Measurements from ENCODE around the gene PRPS1.
"Not testable (repeated sequence)": the region's sequence is repeated elsewhere in the genome, so short reads cannot be mapped to it uniquely, and the experiment has no call there.

Gene PRPS1

GRCh38 chrX:107662824-107663223 is 34.5 kb downstream of the PRPS1 start:
- Histone ChIP-seq H3K36me3 (ENCODE audit: control insufficient read depth, insufficient read depth, low read length) (no peaks in the 10 kb centered on the region), H3K9ac (ENCODE audit: low read depth, low read length) (no peak overlapping the region), H3K9me3 (ENCODE audit: control insufficient read depth, insufficient read depth, low read length) (no peaks in the 10 kb centered on the region), H3K4me3 (ENCODE audit: low read depth, low read length) (no peak overlapping the region), H3K27ac (ENCODE audit: low read depth, low read length) (no peak overlapping the region), H3K4me1 (ENCODE audit: control insufficient read depth, insufficient read depth, low read length) (no peaks in the 10 kb centered on the region), H3K27me3 (ENCODE audit: control insufficient read depth, insufficient read depth, low read length) (no peaks in the 10 kb centered on the region)

- H3K27ac ChIP-seq (ENCODE audit: low read depth, low read length): no peak overlapping the region
- H3K4me3 ChIP-seq (ENCODE audit: low read depth, low read length): no peak overlapping the region
- no peaks in the 10 kb centered on the region for H3K27me3 ChIP-seq (ENCODE audit: control insufficient read depth, insufficient read depth, low read length)
- peaks cover 5% of the 10 kb centered on the region; the same call in 1 of the 2 replicates for H3K4me1 ChIP-seq (ENCODE audit: control insufficient read depth, insufficient read depth, low read length)
- H3K9me3 ChIP-seq (ENCODE audit: control insufficient read depth, insufficient read depth, low read length): no peaks in the 10 kb centered on the region
- H3K9ac ChIP-seq (ENCODE audit: low read depth, low read length): no peak overlapping the region
- no peaks in the 10 kb centered on the region for H3K36me3 ChIP-seq (ENCODE audit: control insufficient read depth, insufficient read depth, low read length)
Measured at GRCh38 chrX:107666931-107667330, 38.6 kb downstream of the PRPS1 start.

DNA sequence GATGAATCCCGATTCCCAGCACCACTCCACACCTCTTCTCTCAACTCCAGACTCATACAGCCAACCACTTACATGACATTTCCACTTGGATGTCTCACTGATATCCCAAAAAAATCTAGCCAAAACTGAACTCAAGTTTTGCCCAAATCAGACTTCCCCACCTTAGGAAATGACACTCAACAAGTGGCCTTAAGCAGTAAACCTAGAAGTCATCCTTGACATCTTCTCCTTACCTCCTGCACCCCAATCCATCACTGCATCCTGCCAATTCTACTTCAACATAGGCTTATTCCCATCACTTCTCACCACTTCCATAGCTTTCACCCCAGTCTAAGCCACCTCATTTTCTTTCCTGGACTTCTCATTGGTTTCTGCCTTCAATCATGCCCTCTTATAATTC is 39.1 kb downstream of the PRPS1 start:
- no peak overlapping the region for H3K27ac ChIP-seq (ENCODE audit: low read depth, low read length)
- H3K9ac ChIP-seq (ENCODE audit: low read depth, low read length): no peak overlapping the region
- H3K9me3 ChIP-seq (ENCODE audit: control insufficient read depth, insufficient read depth, low read length): no peaks in the 10 kb centered on the region
- H3K36me3 ChIP-seq (ENCODE audit: control insufficient read depth, insufficient read depth, low read length): no peaks in the 10 kb centered on the region
- H3K4me1 ChIP-seq (ENCODE audit: control insufficient read depth, insufficient read depth, low read length): peaks cover 5% of the 10 kb centered on the region; the same call in 1 of the 2 replicates
- no peak overlapping the region for H3K4me3 ChIP-seq (ENCODE audit: low read depth, low read length)
- no peaks in the 10 kb centered on the region for H3K27me3 ChIP-seq (ENCODE audit: control insufficient read depth, insufficient read depth, low read length)

GRCh38 chrX:107668710-107669109 is 40.4 kb downstream of the PRPS1 start:
- not testable (repeated sequence) for H3K9ac ChIP-seq (ENCODE audit: low read depth, low read length); H3K36me3 ChIP-seq (ENCODE audit: control insufficient read depth, insufficient read depth, low read length); H3K4me3 ChIP-seq (ENCODE audit: low read depth, low read length); H3K4me1 ChIP-seq (ENCODE audit: control insufficient read depth, insufficient read depth, low read length); H3K27ac ChIP-seq (ENCODE audit: low read depth, low read length); H3K27me3 ChIP-seq (ENCODE audit: control insufficient read depth, insufficient read depth, low read length); H3K9me3 ChIP-seq (ENCODE audit: control insufficient read depth, insufficient read depth, low read length)

- Histone ChIP-seq H3K4me1 (ENCODE audit: control insufficient read depth, insufficient read depth, low read length) (peaks cover 8% of the 10 kb centered on the region; the same call in 1 of the 2 replicates), H3K4me3 (ENCODE audit: low read depth, low read length) (no peak overlapping the region), H3K27me3 (ENCODE audit: control insufficient read depth, insufficient read depth, low read length) (no peaks in the 10 kb centered on the region), H3K9ac (ENCODE audit: low read depth, low read length) (no peak overlapping the region), H3K27ac (ENCODE audit: low read depth, low read length) (no peak overlapping the region), H3K36me3 (ENCODE audit: control insufficient read depth, insufficient read depth, low read length) (no peaks in the 10 kb centered on the region), H3K9me3 (ENCODE audit: control insufficient read depth, insufficient read depth, low read length) (no peaks in the 10 kb centered on the region)
Measured at GRCh38 chrX:107669261-107669660, 41.0 kb downstream of the PRPS1 start.

GRCh38 chrX:107669885-107670628 is 41.7 kb downstream of the PRPS1 start:
- Histone ChIP-seq H3K27me3 (ENCODE audit: control insufficient read depth, insufficient read depth, low read length) (peaks cover 3% of the 10 kb centered on the region; the same call in 1 of the 2 replicates), H3K27ac (ENCODE audit: low read depth, low read length) (no peak overlapping the region), H3K4me1 (ENCODE audit: control insufficient read depth, insufficient read depth, low read length) (peaks cover 8% of the 10 kb centered on the region; the same call in 1 of the 2 replicates), H3K9me3 (ENCODE audit: control insufficient read depth, insufficient read depth, low read length) (no peaks in the 10 kb centered on the region), H3K36me3 (ENCODE audit: control insufficient read depth, insufficient read depth, low read length) (no peaks in the 10 kb centered on the region), H3K4me3 (ENCODE audit: low read depth, low read length) (no peak overlapping the region), H3K9ac (ENCODE audit: low read depth, low read length) (no peak overlapping the region)

GRCh38 chrX:107671256-107671655 is 42.9 kb downstream of the PRPS1 start:
- not testable (repeated sequence) for H3K27ac ChIP-seq (ENCODE audit: low read depth, low read length); H3K4me3 ChIP-seq (ENCODE audit: low read depth, low read length); H3K9me3 ChIP-seq (ENCODE audit: control insufficient read depth, insufficient read depth, low read length); H3K36me3 ChIP-seq (ENCODE audit: control insufficient read depth, insufficient read depth, low read length); H3K9ac ChIP-seq (ENCODE audit: low read depth, low read length)
- Histone ChIP-seq H3K27me3 (ENCODE audit: control insufficient read depth, insufficient read depth, low read length) (peaks cover 15% of the 10 kb centered on the region), H3K4me1 (ENCODE audit: control insufficient read depth, insufficient read depth, low read length) (peaks cover 15% of the 10 kb centered on the region)

DNA sequence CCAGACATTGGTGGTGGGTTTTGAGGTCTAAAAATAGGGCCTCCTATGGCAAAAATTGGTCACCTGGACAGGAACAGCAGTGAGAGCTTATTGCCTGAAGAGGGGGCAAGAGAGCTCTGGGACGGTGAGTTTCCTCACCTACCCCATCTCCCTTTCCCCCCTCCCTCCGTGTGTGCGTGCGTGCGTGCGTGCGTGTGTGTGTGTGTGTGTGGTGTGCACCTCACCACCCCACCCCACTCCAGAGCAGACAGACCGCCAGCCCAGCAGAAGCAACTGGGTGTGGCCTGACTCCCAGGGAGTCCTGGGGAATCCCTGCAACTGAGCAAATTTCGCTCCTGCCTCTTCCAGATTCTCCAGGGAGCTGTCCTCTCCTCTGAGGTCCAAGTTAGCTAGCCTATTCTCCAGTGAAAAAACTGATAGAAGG is 44.7 kb downstream of the PRPS1 start:
- H3K9me3 ChIP-seq (ENCODE audit: control insufficient read depth, insufficient read depth, low read length): no peaks in the 10 kb centered on the region
- peaks cover 26% of the 10 kb centered on the region for H3K27me3 ChIP-seq (ENCODE audit: control insufficient read depth, insufficient read depth, low read length)
- H3K36me3 ChIP-seq (ENCODE audit: control insufficient read depth, insufficient read depth, low read length): no peaks in the 10 kb centered on the region
- no peak overlapping the region for H3K9ac ChIP-seq (ENCODE audit: low read depth, low read length)
- peaks cover 18% of the 10 kb centered on the region for H3K4me1 ChIP-seq (ENCODE audit: control insufficient read depth, insufficient read depth, low read length)
- no peak overlapping the region for H3K27ac ChIP-seq (ENCODE audit: low read depth, low read length)
- H3K4me3 ChIP-seq (ENCODE audit: low read depth, low read length): no peak overlapping the region

- Histone ChIP-seq H3K36me3 (ENCODE audit: control insufficient read depth, insufficient read depth, low read length) (no peaks in the 10 kb centered on the region), H3K9ac (ENCODE audit: low read depth, low read length) (no peak overlapping the region), H3K4me3 (ENCODE audit: low read depth, low read length) (no peak overlapping the region), H3K27ac (ENCODE audit: low read depth, low read length) (no peak overlapping the region), H3K9me3 (ENCODE audit: control insufficient read depth, insufficient read depth, low read length) (no peaks in the 10 kb centered on the region), H3K27me3 (ENCODE audit: control insufficient read depth, insufficient read depth, low read length) (peaks cover 31% of the 10 kb centered on the region), H3K4me1 (ENCODE audit: control insufficient read depth, insufficient read depth, low read length) (peaks cover 18% of the 10 kb centered on the region)
Measured at GRCh38 chrX:107673431-107673830, 45.1 kb downstream of the PRPS1 start.

DNA sequence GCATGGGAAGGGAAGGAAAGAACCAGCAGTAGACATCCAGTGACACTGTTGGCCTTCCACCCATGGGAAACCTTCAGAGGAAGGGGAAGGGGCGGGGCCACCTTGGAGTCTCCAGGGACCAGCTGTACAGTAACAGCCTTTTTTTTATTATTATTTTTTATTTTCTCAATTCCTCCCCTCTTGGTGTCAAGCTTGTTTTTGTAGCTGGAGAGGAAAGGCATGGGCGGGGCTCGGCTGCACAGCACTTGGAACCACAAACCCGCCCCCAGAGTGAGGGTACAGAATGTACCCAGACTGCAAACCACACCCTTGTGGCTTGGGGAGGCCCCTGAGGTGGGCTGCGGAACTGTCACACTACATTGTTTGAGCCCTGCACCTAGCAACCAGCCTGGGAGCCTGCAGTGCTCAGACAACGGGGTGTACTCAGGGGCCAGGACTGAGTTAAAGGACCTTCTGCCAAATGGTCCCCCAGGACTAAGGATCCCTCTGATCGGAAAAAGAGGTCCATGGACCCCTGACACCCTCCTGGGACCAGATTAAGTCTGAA is 45.7 kb downstream of the PRPS1 start:
- H3K9ac ChIP-seq (ENCODE audit: low read depth, low read length): no peak overlapping the region
- peaks cover 36% of the 10 kb centered on the region for H3K27me3 ChIP-seq (ENCODE audit: control insufficient read depth, insufficient read depth, low read length)
- no peaks in the 10 kb centered on the region for H3K36me3 ChIP-seq (ENCODE audit: control insufficient read depth, insufficient read depth, low read length)
- no peaks in the 10 kb centered on the region for H3K9me3 ChIP-seq (ENCODE audit: control insufficient read depth, insufficient read depth, low read length)
- H3K27ac ChIP-seq (ENCODE audit: low read depth, low read length): no peak overlapping the region
- peaks cover 15% of the 10 kb centered on the region for H3K4me1 ChIP-seq (ENCODE audit: control insufficient read depth, insufficient read depth, low read length)
- H3K4me3 ChIP-seq (ENCODE audit: low read depth, low read length): no peak overlapping the region

DNA sequence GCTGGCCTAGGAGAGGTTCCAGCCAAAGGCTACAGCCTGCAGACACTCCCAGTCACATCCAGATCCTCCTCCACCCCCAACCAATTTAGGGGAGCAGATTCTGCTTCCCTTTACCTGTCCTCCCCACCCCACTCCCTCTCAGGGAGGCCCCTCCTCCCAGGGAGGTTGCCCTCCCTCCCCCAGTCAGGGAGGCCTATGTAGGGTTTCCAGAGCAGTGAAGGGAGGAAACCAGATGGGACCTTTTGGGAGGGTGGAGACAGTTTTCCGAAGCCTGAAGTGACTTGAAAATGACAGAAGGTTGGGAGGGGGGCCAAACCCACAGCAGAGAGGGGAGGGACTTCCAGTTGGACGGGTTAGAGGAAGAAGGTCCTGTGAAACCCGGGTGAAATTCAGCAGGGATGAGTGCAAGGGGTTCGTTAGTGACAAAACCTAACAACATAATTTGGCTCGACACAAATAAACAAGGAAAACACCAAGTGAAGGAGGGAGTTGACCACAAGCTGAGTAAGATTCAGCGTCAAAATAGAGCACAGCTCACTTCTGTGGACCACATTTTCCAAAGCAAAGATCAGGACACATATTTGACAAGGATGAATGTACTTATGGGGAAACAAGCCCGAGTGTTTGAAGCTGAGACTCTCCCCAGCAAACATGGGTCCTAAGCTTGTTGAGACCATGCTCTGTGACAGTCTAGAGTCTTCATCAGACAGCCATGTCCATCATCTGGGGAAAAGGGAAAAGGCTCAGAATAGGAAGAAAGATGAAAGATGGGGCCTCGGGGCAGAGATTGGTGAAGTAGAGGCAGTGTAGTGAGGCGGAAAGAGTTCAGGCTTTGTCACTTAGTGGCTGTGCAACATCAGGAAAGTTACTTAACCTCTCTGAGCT is 46.4 kb downstream of the PRPS1 start:
- Histone ChIP-seq H3K36me3 (ENCODE audit: control insufficient read depth, insufficient read depth, low read length) (no peaks in the 10 kb centered on the region), H3K27me3 (ENCODE audit: control insufficient read depth, insufficient read depth, low read length) (peaks cover 40% of the 10 kb centered on the region), H3K4me3 (ENCODE audit: low read depth, low read length) (no peak overlapping the region), H3K9me3 (ENCODE audit: control insufficient read depth, insufficient read depth, low read length) (no peaks in the 10 kb centered on the region), H3K27ac (ENCODE audit: low read depth, low read length) (no peak overlapping the region), H3K4me1 (ENCODE audit: control insufficient read depth, insufficient read depth, low read length) (peaks cover 12% of the 10 kb centered on the region), H3K9ac (ENCODE audit: low read depth, low read length) (no peak overlapping the region)
